Ectodermal cell (in vitro differentiated cells): ENCODE data around the gene CGA.

ENCODE experiments used
- H3K27ac ChIP-seq: 2 replicates; pipeline ENCODE4 v1.7.0; 2013; ENCODE audit warnings: mild to moderate bottlenecking, low read depth, low read length; ENCODE audit not compliant: insufficient read depth, poor library complexity, severe bottlenecking
- H3K27me3 ChIP-seq: 2 replicates; pipeline ENCODE4 v1.7.0; 2013; ENCODE audit warnings: mild to moderate bottlenecking, low read length; ENCODE audit not compliant: insufficient read depth, control insufficient read depth, poor library complexity, severe bottlenecking
- H3K36me3 ChIP-seq: one replicate; pipeline ENCODE4 v1.7.0; 2013; ENCODE audit warnings: low read length; ENCODE audit not compliant: control insufficient read depth, insufficient read depth
- H3K4me1 ChIP-seq: one replicate; pipeline ENCODE4 v1.7.0; 2013; ENCODE audit warnings: low read length; ENCODE audit not compliant: control insufficient read depth, insufficient read depth
- H3K4me3 ChIP-seq: 2 replicates; pipeline ENCODE4 v1.7.0; 2013; ENCODE audit warnings: low read depth, low read length, control low read depth; ENCODE audit not compliant: insufficient read depth
- H3K9me3 ChIP-seq: 2 replicates; pipeline ENCODE4 v1.7.0; 2013; ENCODE audit warnings: mild to moderate bottlenecking, low read length, moderate library complexity; ENCODE audit not compliant: control insufficient read depth
- WGBS, 2 experiments: methylation state at CpG; one replicate each; pipeline ENCODE4 v1.1.7; 2013; ENCODE audit warnings: missing lambda C conversion rate in 2 of 2; 5-methylcytosine and 5-hydroxymethylcytosine counted together

The CGA gene

DNA sequence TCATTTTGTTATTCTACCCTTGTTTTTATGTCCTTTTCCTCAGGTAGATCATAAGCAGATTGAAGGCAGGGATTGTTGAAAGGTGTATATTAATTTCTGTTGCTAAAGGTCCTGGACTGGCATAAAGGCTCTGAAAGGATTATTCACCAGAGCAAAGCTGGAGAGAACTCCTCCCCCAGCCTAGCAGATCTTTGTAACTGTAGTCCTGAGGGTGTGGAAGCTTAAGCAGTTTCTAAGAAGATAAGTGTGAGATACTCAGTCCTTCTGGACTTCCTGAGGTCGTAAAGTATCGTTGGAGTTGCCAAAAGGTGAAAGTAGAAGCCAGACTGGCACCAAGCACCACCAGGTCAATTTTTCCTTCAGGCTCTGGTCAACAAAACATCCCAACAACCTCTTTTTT is 24.2 kb downstream of the CGA start:
- H3K4me1 ChIP-seq, result peaks cover 8% of the 10 kb centered on the region
- no peaks in the 10 kb centered on the region for H3K36me3 ChIP-seq
- H3K27ac ChIP-seq, result no peak overlapping the region
- no peaks in the 10 kb centered on the region for H3K9me3 ChIP-seq
- WGBS, 2 experiments, result 87 to 90% methylated on average over 2 of the region's 2 CpGs
- H3K4me3 ChIP-seq, result no peak overlapping the region
- H3K27me3 ChIP-seq, result no peaks in the 10 kb centered on the region

DNA sequence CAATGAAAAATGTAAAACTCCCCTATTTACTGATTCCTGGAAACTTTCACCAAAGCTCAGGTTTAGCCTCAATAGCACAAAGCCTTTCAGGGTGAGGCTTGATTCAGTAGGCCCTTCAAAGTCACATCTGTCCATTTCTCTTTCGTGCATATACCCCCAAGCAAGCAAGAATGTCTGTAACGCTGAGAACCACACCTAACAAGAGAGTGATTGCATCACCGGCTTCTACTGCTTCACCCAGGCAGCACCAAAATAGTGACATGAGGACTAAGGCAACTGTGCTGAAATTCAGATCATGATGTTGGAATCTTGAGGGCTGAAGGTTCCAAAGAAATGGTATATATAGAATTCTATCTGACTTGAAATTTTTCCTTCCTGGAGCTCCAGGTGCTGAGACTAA is 26.1 kb downstream of the CGA start:
- Histone ChIP-seq H3K27ac (no peak overlapping the region), H3K4me3 (no peak overlapping the region), H3K27me3 (no peaks in the 10 kb centered on the region), H3K4me1 (peaks cover 8% of the 10 kb centered on the region), H3K36me3 (no peaks in the 10 kb centered on the region), H3K9me3 (no peaks in the 10 kb centered on the region)
- 83 to 96% methylated on average over 3 of the region's 3 CpGs for WGBS, 2 experiments

- H3K27ac ChIP-seq, result no peak overlapping the region
- no peaks in the 10 kb centered on the region for H3K27me3 ChIP-seq
- H3K4me1 ChIP-seq, result peaks cover 8% of the 10 kb centered on the region
- no peak overlapping the region for H3K4me3 ChIP-seq
- no peaks in the 10 kb centered on the region for H3K36me3 ChIP-seq
- no peaks in the 10 kb centered on the region for H3K9me3 ChIP-seq
- 46 to 67% methylated on average over 5 to 7 of the region's 7 CpGs for WGBS, 2 experiments
Observed at GRCh38 chr6:87066449-87067333, 28.2 kb downstream of the CGA start.

DNA sequence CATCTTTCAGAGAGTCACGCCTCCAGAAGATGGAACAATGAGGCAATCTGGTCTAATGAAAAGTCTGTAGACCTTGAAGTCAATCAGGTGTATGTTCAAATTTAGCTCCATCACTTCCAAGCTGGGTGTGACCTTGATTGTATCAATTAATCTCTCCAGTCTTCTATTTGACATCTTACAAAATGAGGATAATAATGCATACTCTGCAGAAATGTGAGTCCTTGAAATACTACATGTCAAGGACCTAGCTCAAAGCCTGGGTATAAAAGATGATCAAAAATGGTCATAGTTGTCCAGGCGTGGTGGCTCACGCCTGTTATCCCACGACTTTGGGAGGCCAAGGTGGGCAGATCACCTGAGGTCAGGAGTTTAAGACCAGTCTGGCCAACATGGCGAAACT is 29.8 kb downstream of the CGA start:
- WGBS, 2 experiments, result 82 to 86% methylated on average over 5 of the region's 5 CpGs
- no peaks in the 10 kb centered on the region for H3K27me3 ChIP-seq

DNA sequence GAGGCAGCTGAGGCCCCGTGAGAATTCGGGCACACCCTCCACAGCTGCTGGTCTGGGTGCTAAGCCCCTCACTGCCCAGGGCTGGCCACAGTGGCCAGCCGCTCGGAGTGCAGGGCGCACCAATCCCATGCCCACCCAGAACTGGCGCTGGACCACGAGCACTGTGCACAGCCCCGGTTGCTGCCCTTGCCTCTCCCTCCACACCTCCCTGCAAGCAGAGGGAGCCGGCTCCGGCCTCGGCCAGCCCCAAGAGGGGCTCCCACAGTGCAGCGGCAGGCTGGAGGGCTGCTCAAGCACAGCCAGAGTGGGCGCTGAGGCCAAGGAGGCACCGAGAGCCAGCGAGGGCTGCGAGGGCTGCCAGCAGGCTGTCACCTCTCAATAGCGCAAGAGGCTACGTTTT is 35.0 kb downstream of the CGA start:
- Histone ChIP-seq H3K36me3 (no peaks in the 10 kb centered on the region), H3K4me1 (no peaks in the 10 kb centered on the region), H3K27ac (no peak overlapping the region), H3K4me3 (no peak overlapping the region), H3K9me3 (no peaks in the 10 kb centered on the region), H3K27me3 (no peaks in the 10 kb centered on the region)
- WGBS, 2 experiments, result 95 to 96% methylated on average over 18 of the region's 18 CpGs

More for the DNA sequence above, 29.8 kb downstream of the CGA start:
- no peaks in the 10 kb centered on the region for H3K36me3 ChIP-seq
- H3K9me3 ChIP-seq, result no peaks in the 10 kb centered on the region
- H3K4me1 ChIP-seq, result peaks cover 5% of the 10 kb centered on the region
- H3K27ac ChIP-seq, result no peak overlapping the region
- no peak overlapping the region for H3K4me3 ChIP-seq

GRCh38 chr6:87054143-87054833 is 40.6 kb downstream of the CGA start:
- Histone ChIP-seq H3K36me3 (no peaks in the 10 kb centered on the region), H3K9me3 (no peaks in the 10 kb centered on the region), H3K27me3 (no peaks in the 10 kb centered on the region), H3K4me3 (no peak overlapping the region), H3K27ac (no peak overlapping the region), H3K4me1 (no peaks in the 10 kb centered on the region)
- WGBS, 2 experiments, result 84 to 95% methylated on average over 2 to 3 of the region's 3 CpGs

GRCh38 chr6:87053312-87053711 is 41.6 kb downstream of the CGA start:
- WGBS, 2 experiments, result 95 to 96% methylated on average over 1 of the region's 1 CpG
- no peaks in the 10 kb centered on the region for H3K36me3 ChIP-seq
- H3K27me3 ChIP-seq, result no peaks in the 10 kb centered on the region
- H3K4me1 ChIP-seq, result no peaks in the 10 kb centered on the region
- no peak overlapping the region for H3K27ac ChIP-seq
- H3K4me3 ChIP-seq, result no peak overlapping the region
- H3K9me3 ChIP-seq, result no peaks in the 10 kb centered on the region

DNA sequence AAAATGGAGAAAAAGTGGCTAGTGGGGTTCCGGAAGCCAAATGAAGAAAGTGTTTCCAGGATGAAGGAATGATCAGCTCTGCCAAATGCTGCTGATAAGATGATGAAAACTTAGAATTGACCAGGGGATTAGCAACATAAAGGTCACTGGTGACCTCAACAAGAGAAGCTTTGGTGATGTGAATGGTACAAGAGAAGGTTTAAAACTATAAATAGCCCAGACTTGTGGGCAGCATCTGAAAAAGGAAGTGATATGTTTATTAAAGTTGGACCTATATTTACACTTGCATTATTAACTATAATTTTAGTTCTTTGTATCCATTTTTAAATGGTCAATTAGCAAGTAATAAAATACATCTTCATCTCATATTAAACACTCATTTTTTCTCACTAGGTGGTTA is 45.1 kb downstream of the CGA start:
- H3K4me1 ChIP-seq, result no peaks in the 10 kb centered on the region
- H3K9me3 ChIP-seq, result no peaks in the 10 kb centered on the region
- no peaks in the 10 kb centered on the region for H3K36me3 ChIP-seq
- no peak overlapping the region for H3K4me3 ChIP-seq
- 89 to 93% methylated on average over 1 of the region's 1 CpG for whole genome bisulfite sequencing, 2 experiments
- H3K27me3 ChIP-seq, result no peaks in the 10 kb centered on the region
- no peak overlapping the region for H3K27ac ChIP-seq

DNA sequence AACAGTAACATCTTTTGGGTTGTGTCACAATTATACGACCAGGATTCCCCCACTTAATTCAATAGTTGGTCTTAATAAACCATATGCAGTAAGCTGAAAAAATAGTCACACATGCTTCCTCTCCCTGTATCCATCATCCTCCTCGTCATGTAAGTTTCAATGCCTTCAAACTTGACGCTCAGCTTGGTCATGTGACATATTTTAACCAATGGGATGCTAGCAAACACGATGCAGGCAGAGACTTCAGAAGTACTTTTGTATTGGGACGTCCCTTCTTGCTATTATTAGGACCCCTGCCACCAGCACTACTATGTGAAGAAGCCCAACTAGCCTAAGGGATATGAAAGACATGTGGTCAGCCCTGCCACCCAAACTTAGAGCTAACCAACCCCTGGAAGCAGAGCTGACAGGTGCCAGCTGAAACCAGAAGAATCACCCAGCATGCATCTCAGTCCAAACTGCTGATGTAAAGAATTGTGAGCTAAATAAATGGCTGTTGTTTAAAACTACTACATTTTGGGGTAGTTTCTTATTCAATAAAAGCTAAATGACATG is 49.3 kb downstream of the CGA start:
- no peaks in the 10 kb centered on the region for H3K9me3 ChIP-seq
- 77% methylated on average over 5 of the region's 5 CpGs for WGBS, 2 experiments
- no peak overlapping the region for H3K27ac ChIP-seq
- H3K4me3 ChIP-seq, result no peak overlapping the region
- H3K36me3 ChIP-seq, result no peaks in the 10 kb centered on the region
- H3K4me1 ChIP-seq, result no peaks in the 10 kb centered on the region
- H3K27me3 ChIP-seq, result no peaks in the 10 kb centered on the region

GRCh38 chr6:87040729-87041128 is 54.2 kb downstream of the CGA start:
- no peaks in the 10 kb centered on the region for H3K9me3 ChIP-seq
- 93 to 97% methylated on average over 4 of the region's 4 CpGs for WGBS, 2 experiments

More at GRCh38 chr6:87040729-87041128, 54.2 kb downstream of the CGA start:
- Histone ChIP-seq H3K4me1 (no peaks in the 10 kb centered on the region), H3K27me3 (no peaks in the 10 kb centered on the region), H3K36me3 (no peaks in the 10 kb centered on the region), H3K4me3 (no peak overlapping the region), H3K27ac (no peak overlapping the region)
